CD4-positive, CD25-positive, alpha-beta regulatory T cell (primary cell): ENCODE results near the gene PRKAR2B. TPM values are rescaled to one million over a fixed set of nuclear protein-coding genes. Genes with fewer than 3 reads are reported as not detected.
"Not testable (repeated sequence)": the region's sequence is repeated elsewhere in the genome, so short reads cannot be mapped to it uniquely, and the experiment has no call there.

ENCODE experiments used
- ATAC-seq, 2 donors: fragments of 150-1000 bp; cut with Tn5 transposase; one replicate each; pipeline ENCODE4 v1.10.0; 2021; ENCODE audit warnings: low read depth in 2 of 2, moderate number of reproducible peaks in 2 of 2, moderate library complexity in 1 of 2
- DNase-seq, 3 donors: peaks; one replicate each; pipeline versions ENCODE4 v3.0.0 to v3.0.0-alpha.2; 2012 to 2022; ENCODE audit warnings: mixed read lengths in 1 of 3
- H3K27ac ChIP-seq: one replicate; pipeline ENCODE4 v1.7.0; 2013; ENCODE audit warnings: mild to moderate bottlenecking, low read length; ENCODE audit not compliant: insufficient read depth, poor library complexity, severe bottlenecking
- H3K27me3 ChIP-seq: one replicate; pipeline ENCODE4 v1.7.0; 2013; ENCODE audit warnings: low read length; ENCODE audit not compliant: control insufficient read depth, insufficient read depth
- H3K36me3 ChIP-seq: one replicate; pipeline ENCODE4 v1.7.0; 2013; ENCODE audit warnings: mild to moderate bottlenecking, low read length, moderate library complexity; ENCODE audit not compliant: control insufficient read depth, insufficient read depth
- H3K4me1 ChIP-seq: 2 replicates; pipeline ENCODE4 v1.7.0; 2013; ENCODE audit warnings: mild to moderate bottlenecking, low read length; ENCODE audit not compliant: insufficient read depth, control insufficient read depth, poor library complexity, severe bottlenecking
- H3K4me3 ChIP-seq: one replicate; pipeline ENCODE4 v1.7.0; 2013; ENCODE audit warnings: low read depth, mild to moderate bottlenecking, low read length, moderate library complexity
- H3K9me3 ChIP-seq, 2 experiments: 1 replicate in 1 of 2; 2 replicates in 1 of 2; pipeline ENCODE4 v1.7.0; 2013; ENCODE audit warnings: low read length in 2 of 2, mild to moderate bottlenecking in 1 of 2, moderate library complexity in 1 of 2; ENCODE audit not compliant: control insufficient read depth in 2 of 2
- H3K27ac Mint-ChIP-seq, 3 donors: one replicate each; pipeline ENCODE4 v1.8.0; 2020 to 2022; ENCODE audit warnings: mild to moderate bottlenecking in 3 of 3, mixed read lengths in 3 of 3, moderate library complexity in 2 of 3
- H3K27me3 Mint-ChIP-seq: one replicate; pipeline ENCODE4 v1.8.0; 2022; ENCODE audit warnings: mild to moderate bottlenecking, mixed read lengths
- H3K36me3 Mint-ChIP-seq: one replicate; pipeline ENCODE4 v1.8.0; 2020; ENCODE audit warnings: mixed read lengths
- H3K4me1 Mint-ChIP-seq, 4 donors: one replicate each; pipeline ENCODE4 v1.8.0; 2020 to 2022; ENCODE audit warnings: mixed read lengths in 4 of 4, mild to moderate bottlenecking in 1 of 4
- H3K4me3 Mint-ChIP-seq, 4 donors: one replicate each; pipeline ENCODE4 v1.8.0; 2020 to 2022; ENCODE audit warnings: mild to moderate bottlenecking in 4 of 4, mixed read lengths in 4 of 4, moderate library complexity in 3 of 4
- H3K9me3 Mint-ChIP-seq, 7 donors: one replicate each; pipeline ENCODE4 v1.8.0; 2020 to 2022; ENCODE audit warnings: mixed read lengths in 7 of 7, mild to moderate bottlenecking in 3 of 7, moderate library complexity in 2 of 7
- polyA plus RNA-seq, 4 donors: library from polyadenylated mRNA; unstranded; fragments of 300-500 nt; fragmentation: Illumina TruSeq; gene quantifications; one replicate each; pipeline ENCODE4 v1.2.3, GENCODE V29; 2021
- total RNA-seq: library from RNA; stranded (reverse); gene quantifications from one replicate; pipeline ENCODE4 v1.2.3, GENCODE V29; 2022

The PRKAR2B gene
- total and polyA plus RNA-seq, 5 donors from 2014 or later, result 0.05 to 8.0 (median 0.11) TPM

DNA sequence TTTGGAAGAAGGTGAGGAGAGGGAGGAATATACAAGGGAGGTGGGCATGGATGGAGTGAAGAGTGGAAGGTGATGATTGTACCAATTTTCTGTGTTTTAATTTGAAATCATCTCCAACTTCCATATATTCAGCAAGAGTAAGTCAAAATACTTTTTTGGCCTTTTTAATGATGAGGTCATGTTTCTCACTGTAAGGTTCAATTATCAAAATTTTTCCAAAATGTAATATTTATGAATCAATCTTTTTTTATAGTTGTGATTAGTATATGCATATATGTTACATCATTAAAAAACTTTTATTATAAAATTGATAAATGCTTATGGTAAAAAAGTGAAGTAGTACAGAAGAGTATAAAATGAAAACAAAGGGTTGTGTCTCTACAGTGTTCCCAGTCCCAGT lies 40.7 kb downstream of the PRKAR2B start:
- H3K4me1 ChIP-seq, result no peaks in the 10 kb centered on the region
- H3K4me3 Mint-ChIP-seq, result no peak overlapping the region
- DNase-seq (no peak), ATAC-seq (no peak)
- H3K9me3 ChIP-seq, result no peaks in the 10 kb centered on the region
- H3K4me1 Mint-ChIP-seq, result no peaks in the 10 kb centered on the region
- H3K9me3 Mint-ChIP-seq, result no peaks in the 10 kb centered on the region
- no peak overlapping the region for H3K4me3 ChIP-seq
- H3K36me3 ChIP-seq, result no peaks in the 10 kb centered on the region
- H3K27me3 ChIP-seq, result peaks cover 5% of the 10 kb centered on the region
- H3K27ac Mint-ChIP-seq, result no peak overlapping the region
- H3K27me3 Mint-ChIP-seq, result peaks cover 6% of the 10 kb centered on the region
- H3K36me3 Mint-ChIP-seq, result no peaks in the 10 kb centered on the region
- no peak overlapping the region for H3K27ac ChIP-seq

DNA sequence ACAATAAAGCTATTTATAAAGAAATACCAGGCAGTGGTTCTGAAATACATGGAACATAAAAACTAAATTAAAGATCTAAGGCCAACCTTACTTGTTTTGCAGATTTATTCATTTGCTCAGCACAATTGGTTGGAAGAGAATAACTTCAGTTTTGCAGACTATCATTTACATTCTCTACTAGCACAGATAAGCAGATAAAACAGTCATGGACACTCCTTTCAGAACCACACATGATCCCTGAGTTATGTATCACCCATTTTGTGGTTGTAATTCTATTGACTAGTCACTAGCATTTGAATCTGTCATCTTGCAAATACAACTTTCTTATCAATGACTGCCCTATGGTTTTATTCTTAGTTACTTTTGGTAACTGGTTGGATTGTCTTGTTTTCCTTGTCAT lies 45.1 kb downstream of the PRKAR2B start:
- peaks cover 0 to 12% (median 1%) of the 10 kb centered on the region in 4 donors for H3K4me1 Mint-ChIP-seq
- no peak for DNase-seq
- Histone ChIP-seq H3K36me3 (no peaks in the 10 kb centered on the region), H3K4me3 (no peak overlapping the region), H3K27me3 (peaks cover 7% of the 10 kb centered on the region), H3K27ac (no peak overlapping the region), H3K4me1 (no peaks in the 10 kb centered on the region), H3K9me3 (no peaks in the 10 kb centered on the region)
- H3K9me3 Mint-ChIP-seq, result no peaks in the 10 kb centered on the region
- peaks cover 11% of the 10 kb centered on the region for H3K27me3 Mint-ChIP-seq
- H3K4me3 Mint-ChIP-seq, result no peak overlapping the region
- no peak overlapping the region for H3K27ac Mint-ChIP-seq
- H3K36me3 Mint-ChIP-seq, result no peaks in the 10 kb centered on the region
- ATAC-seq, result no peak

DNA sequence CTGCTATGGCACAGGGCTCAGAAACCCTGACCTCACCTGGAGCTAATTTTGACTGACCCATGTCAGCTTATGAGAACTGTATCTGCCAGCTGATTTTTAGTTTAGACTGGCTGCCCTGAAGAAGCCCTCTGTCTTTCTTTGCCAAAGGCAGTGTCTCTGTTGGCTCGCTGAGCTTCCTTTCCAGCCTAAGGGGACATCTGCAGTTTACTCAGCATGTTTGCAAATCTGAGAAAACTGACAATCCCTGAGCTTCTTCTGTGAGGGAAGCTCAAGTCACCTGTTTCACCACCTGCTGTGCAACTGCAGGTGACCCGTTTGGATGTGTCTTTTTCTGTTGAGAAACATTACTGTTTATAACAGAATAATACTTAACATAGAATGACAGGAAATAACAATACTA lies 46.0 kb downstream of the PRKAR2B start:
- no peaks in the 10 kb centered on the region for H3K9me3 Mint-ChIP-seq
- peaks cover 15% of the 10 kb centered on the region for H3K27me3 Mint-ChIP-seq
- no peak overlapping the region for H3K27ac Mint-ChIP-seq
- Histone ChIP-seq H3K9me3 (no peaks in the 10 kb centered on the region), H3K4me3 (no peak overlapping the region), H3K36me3 (no peaks in the 10 kb centered on the region), H3K27me3 (peaks cover 7% of the 10 kb centered on the region), H3K27ac (no peak overlapping the region), H3K4me1 (no peaks in the 10 kb centered on the region)
- H3K36me3 Mint-ChIP-seq, result no peaks in the 10 kb centered on the region
- H3K4me1 Mint-ChIP-seq, result peaks cover 0 to 12% (median 1%) of the 10 kb centered on the region in 4 donors
- H3K4me3 Mint-ChIP-seq, result no peak overlapping the region
- DNase-seq, result peak in 1 of 3 donors; percentile 2
- ATAC-seq, result no peak

DNA sequence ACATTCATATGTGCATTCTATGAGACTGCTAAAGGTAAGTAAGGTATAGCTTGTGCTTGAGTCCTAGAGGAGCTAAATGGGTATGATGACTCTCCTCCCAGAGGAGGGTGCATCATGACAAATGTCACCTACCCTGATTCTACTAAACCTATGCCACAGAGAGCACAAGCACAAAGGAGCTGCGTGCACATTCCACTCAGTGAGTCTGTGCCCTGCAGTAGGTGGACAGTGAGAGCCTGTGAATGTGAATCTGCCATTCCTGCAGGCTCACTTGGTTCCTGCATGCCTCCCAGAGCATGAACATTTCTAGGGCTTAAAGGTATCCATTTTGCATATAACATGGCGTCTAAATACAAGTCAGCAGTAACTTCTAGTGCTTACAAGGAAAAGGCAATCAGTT lies 46.8 kb downstream of the PRKAR2B start:
- no peak for ATAC-seq
- H3K36me3 Mint-ChIP-seq, result no peaks in the 10 kb centered on the region
- H3K9me3 Mint-ChIP-seq, result no peaks in the 10 kb centered on the region
- Histone ChIP-seq H3K27ac (no peak overlapping the region), H3K9me3 (no peaks in the 10 kb centered on the region), H3K27me3 (peaks cover 3% of the 10 kb centered on the region), H3K36me3 (no peaks in the 10 kb centered on the region), H3K4me1 (no peaks in the 10 kb centered on the region), H3K4me3 (no peak overlapping the region)
- H3K27ac Mint-ChIP-seq, result no peak overlapping the region
- H3K4me1 Mint-ChIP-seq, result peaks cover 0 to 12% (median 1%) of the 10 kb centered on the region in 4 donors
- H3K27me3 Mint-ChIP-seq, result peaks cover 20% of the 10 kb centered on the region
- no peak overlapping the region for H3K4me3 Mint-ChIP-seq
- no peak for DNase-seq

DNA sequence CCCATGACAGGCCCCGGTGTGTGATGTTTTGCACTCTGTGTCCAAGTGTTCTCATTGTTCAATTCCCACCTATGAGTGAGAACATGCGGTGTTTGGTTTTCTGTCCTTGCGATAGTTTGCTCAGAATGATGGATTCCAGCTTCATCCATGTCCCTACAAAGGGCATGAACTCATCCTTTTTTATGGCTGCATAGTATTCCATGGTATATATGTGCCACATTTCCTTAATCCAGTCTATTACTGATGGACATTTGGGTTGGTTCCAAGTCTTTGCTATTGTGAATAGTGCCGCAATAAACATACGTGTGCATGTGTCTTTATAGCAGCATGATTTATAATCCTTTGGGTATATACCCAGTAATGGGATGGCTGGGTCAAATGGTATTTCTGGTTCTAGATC lies 49.2 kb downstream of the PRKAR2B start:
- peaks cover 0 to 12% (median 1%) of the 10 kb centered on the region in 4 donors for H3K4me1 Mint-ChIP-seq
- not testable (repeated sequence) for H3K27ac ChIP-seq, H3K27me3 ChIP-seq, DNase-seq, H3K4me1 ChIP-seq, H3K36me3 Mint-ChIP-seq, H3K36me3 ChIP-seq, H3K27ac Mint-ChIP-seq, H3K9me3 Mint-ChIP-seq, H3K4me3 ChIP-seq, H3K4me3 Mint-ChIP-seq, H3K9me3 ChIP-seq, ATAC-seq
- peaks cover 22% of the 10 kb centered on the region for H3K27me3 Mint-ChIP-seq

DNA sequence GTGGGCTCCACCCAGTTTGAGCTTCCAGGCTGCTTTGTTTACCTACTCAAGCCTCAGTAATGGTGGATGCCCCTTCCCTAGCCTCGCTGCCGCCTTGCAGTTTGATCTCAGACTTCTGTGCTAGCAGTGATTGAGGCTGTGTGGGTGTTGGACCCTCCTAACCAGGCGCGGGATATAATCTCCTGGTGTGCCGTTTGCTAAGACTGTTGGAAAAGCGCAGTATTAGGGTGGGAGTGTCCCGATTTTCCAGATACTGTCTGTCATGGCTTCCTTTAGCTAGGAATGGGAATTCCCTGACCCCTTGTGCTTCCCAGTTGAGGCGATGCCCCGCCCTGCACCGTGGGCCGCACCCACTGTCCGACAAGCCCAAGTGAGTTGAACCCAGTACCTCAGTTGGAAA lies 54.6 kb downstream of the PRKAR2B start:
- H3K9me3 Mint-ChIP-seq, result peaks cover 0 to 16% (median 1%) of the 10 kb centered on the region in 7 donors
- H3K4me1 Mint-ChIP-seq, H3K36me3 ChIP-seq, H3K9me3 ChIP-seq, ATAC-seq, H3K4me1 ChIP-seq, H3K4me3 Mint-ChIP-seq, H3K36me3 Mint-ChIP-seq, H3K27ac Mint-ChIP-seq, H3K27me3 ChIP-seq, DNase-seq, H3K27ac ChIP-seq, H3K4me3 ChIP-seq: not testable (repeated sequence)
- H3K27me3 Mint-ChIP-seq, result peaks cover 14% of the 10 kb centered on the region

DNA sequence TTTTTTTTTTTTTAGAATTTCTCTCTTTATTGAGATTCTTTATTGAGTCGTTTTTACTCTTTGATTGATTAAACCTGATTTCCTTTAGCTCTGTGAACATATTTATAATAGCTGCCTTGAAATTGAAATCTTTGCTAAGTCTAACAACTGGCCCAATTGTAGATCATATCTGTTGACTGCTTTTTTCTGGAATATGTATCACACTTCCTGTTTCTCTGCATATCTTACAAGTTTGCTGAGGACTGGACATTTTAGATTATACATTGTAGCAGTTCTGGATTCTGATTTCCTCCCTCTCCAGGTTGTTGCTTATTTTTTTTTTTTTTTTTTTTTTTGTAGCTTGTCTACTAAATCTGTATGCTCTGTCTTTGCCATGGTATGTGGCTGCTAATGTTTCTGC lies 56.3 kb downstream of the PRKAR2B start:
- Mint-ChIP-seq H3K9me3 (peaks cover 0 to 16% (median 1%) of the 10 kb centered on the region in 7 donors), H3K27me3 (peaks cover 7% of the 10 kb centered on the region), H3K27ac (no peak overlapping the region), H3K4me1 (peaks cover 0 to 3% (median 1%) of the 10 kb centered on the region in 4 donors), H3K36me3 (no peaks in the 10 kb centered on the region), H3K4me3 (no peak overlapping the region)
- ATAC-seq (no peak), DNase-seq (no peak)
- Histone ChIP-seq H3K27ac (no peak overlapping the region), H3K4me1 (no peaks in the 10 kb centered on the region), H3K27me3 (no peaks in the 10 kb centered on the region), H3K4me3 (no peak overlapping the region), H3K36me3 (no peaks in the 10 kb centered on the region), H3K9me3 (peaks cover 0 to 4% of the 10 kb centered on the region in 2 experiments)

DNA sequence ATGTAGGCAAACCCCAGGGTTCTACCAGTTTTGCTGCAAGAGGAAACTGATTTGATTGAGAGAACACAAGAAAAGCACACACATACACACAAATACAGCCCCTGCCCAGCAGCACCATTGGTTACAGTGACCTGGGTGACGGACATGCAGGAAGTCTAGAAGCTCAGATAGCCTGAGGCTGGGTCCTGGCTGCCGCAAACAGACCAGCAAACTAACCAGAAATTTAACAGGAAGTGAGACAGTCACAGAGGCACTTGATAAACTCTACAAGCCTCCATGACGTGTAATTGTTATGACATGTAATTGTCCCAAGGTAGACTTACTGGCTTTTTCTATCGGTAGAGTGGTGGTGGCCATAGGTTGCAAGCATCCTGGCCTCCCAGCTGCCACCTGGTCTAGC lies 58.9 kb downstream of the PRKAR2B start:
- ATAC-seq, result peak; percentile 44 to 66

More for the DNA sequence above, 58.9 kb downstream of the PRKAR2B start:
- H3K27me3 Mint-ChIP-seq, result peaks cover 4% of the 10 kb centered on the region
- H3K27me3 ChIP-seq, result no peaks in the 10 kb centered on the region
- peaks cover 0 to 13% (median 0%) of the 10 kb centered on the region in 7 donors for H3K9me3 Mint-ChIP-seq
- H3K36me3 ChIP-seq, result no peaks in the 10 kb centered on the region
- H3K9me3 ChIP-seq, result peaks cover 0 to 4% of the 10 kb centered on the region in 2 experiments
- peak in 1 of 3 donors; percentile 36 for DNase-seq
- no peak overlapping the region for H3K27ac ChIP-seq
- peaks cover 0 to 3% (median 1%) of the 10 kb centered on the region in 4 donors for H3K4me1 Mint-ChIP-seq
- no peak overlapping the region for H3K27ac Mint-ChIP-seq
- no peak overlapping the region for H3K4me3 ChIP-seq
- no peaks in the 10 kb centered on the region for H3K36me3 Mint-ChIP-seq
- H3K4me1 ChIP-seq, result no peaks in the 10 kb centered on the region
- peak overlapping the region in 1 of 4 donors; percentile 3 for H3K4me3 Mint-ChIP-seq
